GM08714 (cell line): ENCODE data around the gene SLFN11.
"Not testable (repeated sequence)": the region's sequence is repeated elsewhere in the genome, so short reads cannot be mapped to it uniquely, and the experiment has no call there.

Experiments used
- H3K4me3 ChIP-seq: fragments of 200-500 bp; sonication (Bioruptor generic); 2 replicates; pipeline ENCODE4 v1.5.1; 2014; ENCODE audit warnings: mild to moderate bottlenecking, low read length, inconsistent platforms
- ZNF274 ChIP-seq: IDR thresholded peaks from 2 replicates; pipeline ENCODE4 v1.6.1; 2012; ENCODE audit warnings: mild to moderate bottlenecking, low read depth, low read length

The SLFN11 gene

GRCh38 chr17:35341411-35341992 is 31.9 kb downstream of the SLFN11 start:
- no peak overlapping the region for H3K4me3 ChIP-seq
- no peak for TF ChIP-seq ZNF274

- no peak overlapping the region for H3K4me3 ChIP-seq
- no peak for TF ChIP-seq ZNF274
Measured at GRCh38 chr17:35338230-35338629, 35.2 kb downstream of the SLFN11 start.

- no peak overlapping the region for H3K4me3 ChIP-seq
- TF ChIP-seq ZNF274: no peak
Measured at GRCh38 chr17:35337364-35337763, 36.1 kb downstream of the SLFN11 start.

GRCh38 chr17:35333578-35333977 is 39.8 kb downstream of the SLFN11 start:
- H3K4me3 ChIP-seq: not testable (repeated sequence)

GRCh38 chr17:35322749-35323148 is 50.7 kb downstream of the SLFN11 start:
- H3K4me3 ChIP-seq: no peak overlapping the region
- TF ChIP-seq ZNF274: no peak

GRCh38 chr17:35315971-35316370 is 57.5 kb downstream of the SLFN11 start:
- H3K4me3 ChIP-seq: no peak overlapping the region
- TF ChIP-seq ZNF274: no peak

GRCh38 chr17:35315283-35315682 is 58.1 kb downstream of the SLFN11 start:
- TF ChIP-seq ZNF274: no peak
- H3K4me3 ChIP-seq: no peak overlapping the region

GRCh38 chr17:35314415-35315216 is 58.8 kb downstream of the SLFN11 start:
- TF ChIP-seq ZNF274: no peak
- no peak overlapping the region for H3K4me3 ChIP-seq

GRCh38 chr17:35313875-35314409 is 59.5 kb downstream of the SLFN11 start:
- peak overlapping the region; percentile 27; the same call in 1 of the 2 replicates for H3K4me3 ChIP-seq
- no peak for TF ChIP-seq ZNF274

- peak overlapping the region; percentile 27; the same call in 1 of the 2 replicates for H3K4me3 ChIP-seq
- no peak for TF ChIP-seq ZNF274
Measured at GRCh38 chr17:35312790-35313711, 60.4 kb downstream of the SLFN11 start.

- TF ChIP-seq ZNF274: no peak
- no peak overlapping the region for H3K4me3 ChIP-seq
Measured at GRCh38 chr17:35312346-35312745, 61.1 kb downstream of the SLFN11 start.

GRCh38 chr17:35309345-35309744 is 64.1 kb downstream of the SLFN11 start:
- not testable (repeated sequence) for H3K4me3 ChIP-seq
